ENCODE data around the gene C21orf91.

The C21orf91 gene

GRCh38 chr21:17819114-17819876, at the start of gene C21orf91:
C21orf91 (minus strand) TSS chr21:17819356; CDS start chr21:17818318, 1,038 bp downstream.
- DNase-seq (ENCODE audit: low read depth in 2 of 2), result peak; percentile 81 to 82

- DNase-seq (ENCODE audit: low read depth in 2 of 2), result no peak
Measured at GRCh38 chr21:17866590-17866989, 47.4 kb upstream of the C21orf91 start.

GRCh38 chr21:17859661-17860060, 40.5 kb upstream of the C21orf91 start:
- no peak for DNase-seq (ENCODE audit: low read depth in 2 of 2)

- no peak for DNase-seq (ENCODE audit: low read depth in 2 of 2)
Measured at GRCh38 chr21:17858747-17859146, 39.6 kb upstream of the C21orf91 start.

- DNase-seq (ENCODE audit: low read depth in 2 of 2), result no peak
Measured at GRCh38 chr21:17854745-17855144, 35.6 kb upstream of the C21orf91 start.

- no peak for DNase-seq (ENCODE audit: low read depth in 2 of 2)
Measured at GRCh38 chr21:17853393-17854275, 34.5 kb upstream of the C21orf91 start.

GRCh38 chr21:17848228-17848627, 29.1 kb upstream of the C21orf91 start:
- peak; percentile 80 to 84 for DNase-seq (ENCODE audit: low read depth in 2 of 2)

GRCh38 chr21:17841103-17841502, 21.9 kb upstream of the C21orf91 start:
- no peak for DNase-seq (ENCODE audit: low read depth in 2 of 2)

- DNase-seq (ENCODE audit: low read depth in 2 of 2), result no peak
Measured at GRCh38 chr21:17834639-17835354, 15.6 kb upstream of the C21orf91 start.

GRCh38 chr21:17829472-17829871, 10.3 kb upstream of the C21orf91 start:
- peak; percentile 49 to 55 for DNase-seq (ENCODE audit: low read depth in 2 of 2)

GRCh38 chr21:17828223-17828622, 9.1 kb upstream of the C21orf91 start:
- DNase-seq (ENCODE audit: low read depth in 2 of 2), result peak; percentile 61 to 70

- DNase-seq (ENCODE audit: low read depth in 2 of 2), result no peak
Measured at GRCh38 chr21:17823846-17824245, 4.7 kb upstream of the C21orf91 start.

GRCh38 chr21:17821121-17821520, 2.0 kb upstream of the C21orf91 start:
- no peak for DNase-seq (ENCODE audit: low read depth in 2 of 2)

GRCh38 chr21:17819877-17820229, 697 bp upstream of the C21orf91 start:
- no peak for DNase-seq (ENCODE audit: low read depth in 2 of 2)

- no peak for DNase-seq (ENCODE audit: low read depth in 2 of 2)
Measured at GRCh38 chr21:17818186-17819113, 706 bp downstream of the C21orf91 start.

- no peak for DNase-seq (ENCODE audit: low read depth in 2 of 2)
Measured at GRCh38 chr21:17813353-17813752, 5.8 kb downstream of the C21orf91 start.

- no peak for DNase-seq (ENCODE audit: low read depth in 2 of 2)
Measured at GRCh38 chr21:17805966-17806365, 13.2 kb downstream of the C21orf91 start.

GRCh38 chr21:17803536-17803935, 15.6 kb downstream of the C21orf91 start:
- DNase-seq (ENCODE audit: low read depth in 2 of 2), result no peak

- peak; percentile 87 to 89 for DNase-seq (ENCODE audit: low read depth in 2 of 2)
Measured at GRCh38 chr21:17802572-17802971, 16.6 kb downstream of the C21orf91 start.

GRCh38 chr21:17799414-17800164, 19.6 kb downstream of the C21orf91 start:
- no peak for DNase-seq (ENCODE audit: low read depth in 2 of 2)

Measured in fibroblast of skin of left quadriceps (primary cell).